Ovary (tissue), 9 donors: ENCODE results near the gene TAS2R40. TPM values are rescaled to one million over a fixed set of nuclear protein-coding genes. Genes with fewer than 3 reads are reported as not detected.

Source experiments
- DNase-seq, 5 donors: peaks; one replicate each; pipeline ENCODE4 v3.0.0-alpha.2; 2019 to 2020
- H3K27ac ChIP-seq, 2 donors: fragments of 200-600 bp; one replicate each; pipeline versions ENCODE4 v1.5.1 to v1.8.0; 2019 to 2022
- H3K27me3 ChIP-seq: fragments of 200-600 bp; one replicate; pipeline ENCODE4 v1.8.0; 2022
- H3K36me3 ChIP-seq: fragments of 200-600 bp; sonication (generic); one replicate; pipeline ENCODE4 v1.5.1; 2019
- H3K4me1 ChIP-seq: one replicate; pipeline ENCODE4 v1.8.1; 2013; ENCODE audit warnings: mild to moderate bottlenecking, moderate library complexity; ENCODE audit not compliant: insufficient read depth
- H3K4me3 ChIP-seq: fragments of 200-600 bp; sonication (generic); one replicate; pipeline ENCODE4 v1.5.1; 2017
- H3K9me3 ChIP-seq, 2 donors: fragments of 200-600 bp in 1 of 2; sonication (generic) in 1 of 2; one replicate each; pipeline versions ENCODE4 v1.5.1 to v1.8.1; 2013 to 2019; ENCODE audit warnings: mild to moderate bottlenecking in 1 of 2, moderate library complexity in 1 of 2
- CTCF ChIP-seq, 3 donors: fragments of 450-650 bp in 2 of 3; fragments of 200-600 bp in 1 of 3; IDR thresholded peaks; one replicate each; pipeline versions ENCODE4 v1.5.1 to v1.8.0; 2016 to 2022; ENCODE audit warnings: antibody characterized with exemption in 3 of 3, mild to moderate bottlenecking in 1 of 3
- EP300 ChIP-seq: sonication (generic); formaldehyde crosslinking; IDR thresholded peaks from one replicate; pipeline ENCODE4 v1.6.1; 2017; ENCODE audit warnings: antibody characterized with exemption
- POLR2A ChIP-seq: fragments of 450-650 bp; IDR thresholded peaks from one replicate; pipeline ENCODE4 v1.6.1; 2017; ENCODE audit warnings: antibody characterized with exemption, mild to moderate bottlenecking, moderate library complexity
- WGBS, 3 donors: extraction: QIAGEN DNeasy Blood & Tissue Kit in 1 of 3; methylation state at CpG; one replicate each; pipeline versions ENCODE4 v1.1.5 to v1.1.7; 2013 to 2017; 5-methylcytosine and 5-hydroxymethylcytosine counted together
- intact Hi-C, 4 donors: fragments of 100-400 bp; cut with DNase I; formaldehyde crosslinking; loops; one replicate each; pipeline versions ENCODE4 v1.11.0 to v1.15.1; 2022 to 2023
- polyA plus RNA-seq, 2 donors: library from polyadenylated mRNA; stranded (reverse); fragments of 200-250 nt in 1 of 2; fragments of 350-450 nt in 1 of 2; fragmentation: Illumina TruSeq in 1 of 2; extraction: RNeasy Lipid Tissue Mini Kit (QIAGEN cat#74804) in 1 of 2; gene quantifications; one replicate each; pipeline ENCODE4 v1.2.3, GENCODE V29; 2013 to 2014
- total RNA-seq, 7 donors: library from RNA; depleted of rRNA in 2 of 7; stranded (reverse); fragments of >200 nt in 2 of 7; fragmentation: NEBNext Ultra II Directional in 3 of 7; extraction: Animal tissue kit (Norgen Biotek cat#: 25700) in 3 of 7; gene quantifications; one replicate each; pipeline versions ENCODE4 v1.1.0 to v1.2.4, GENCODE V29; 2016 to 2023
- donor health status: DM: no; HTN: no; CAD: no; lungs with moderate emphysema.
- donor health status: DM: no; HTN: no; CAD: no.
- donor health status: Bipolar disorder and iron deficiency.
- donor health status: DM: yes; HTN: yes; CAD: no.
- donor health status: DM: no; HTN: no; CAD: no.
- donor health status: DM: yes; HTN: yes; CAD: no.

The TAS2R40 gene
- total and polyA plus RNA-seq, 9 donors, result not detected

GRCh38 chr7:143239813-143240212, 18.0 kb downstream of the TAS2R40 start:
- intact Hi-C loops, result loop anchor here (5.0 to 10.0 kb wide), 2 partner anchors 65 to 177 kb away; no protein-coding TSS in a partner anchor
- Histone ChIP-seq H3K9me3 (no peaks in the 10 kb centered on the region), H3K27me3 (no peaks in the 10 kb centered on the region), H3K27ac (no peak overlapping the region), H3K4me1 (peaks cover 1% of the 10 kb centered on the region), H3K36me3 (no peaks in the 10 kb centered on the region), H3K4me3 (no peak overlapping the region)
- TF ChIP-seq EP300 (no peak), POLR2A (no peak), CTCF (IDR thresholded peaks at IDR 0.05) (no peak)
- DNase-seq, result no peak

GRCh38 chr7:143240291-143241168, 18.7 kb downstream of the TAS2R40 start:
- Histone ChIP-seq H3K27ac (no peak overlapping the region), H3K4me1 (peaks cover 1% of the 10 kb centered on the region), H3K9me3 (no peaks in the 10 kb centered on the region), H3K27me3 (no peaks in the 10 kb centered on the region), H3K36me3 (no peaks in the 10 kb centered on the region), H3K4me3 (no peak overlapping the region)
- intact Hi-C loops, result loop anchor here (5.0 to 10.0 kb wide), 2 partner anchors 64 to 177 kb away; no protein-coding TSS in a partner anchor
- 7 to 16% (median 10%) methylated on average over 9 of the region's 9 CpGs for WGBS, 3 donors
- TF ChIP-seq CTCF (IDR thresholded peaks at IDR 0.05), result peak; percentile 61 to 76 (median 73)
- TF ChIP-seq EP300, result no peak
- DNase-seq, result peak; percentile 37 to 73 (median 61)

- no peak overlapping the region for H3K27ac ChIP-seq
- TF ChIP-seq EP300 (no peak), CTCF (IDR thresholded peaks at IDR 0.05) (no peak), POLR2A (no peak)
- H3K9me3 ChIP-seq, result no peaks in the 10 kb centered on the region
- no peak for DNase-seq
- 83 to 84% (median 83%) methylated on average over 11 of the region's 11 CpGs for WGBS, 3 donors
- no peaks in the 10 kb centered on the region for H3K27me3 ChIP-seq
- no peaks in the 10 kb centered on the region for H3K36me3 ChIP-seq
- peaks cover 1% of the 10 kb centered on the region for H3K4me1 ChIP-seq
- H3K4me3 ChIP-seq, result no peak overlapping the region
- intact Hi-C loops, result loop anchor here (5.0 to 10.0 kb wide), 2 partner anchors 62 to 175 kb away; no protein-coding TSS in a partner anchor
Measured at GRCh38 chr7:143242306-143242705, 20.5 kb downstream of the TAS2R40 start.

GRCh38 chr7:143243111-143243510, 21.3 kb downstream of the TAS2R40 start:
- H3K4me1 ChIP-seq, result peaks cover 1% of the 10 kb centered on the region
- DNase-seq, result no peak
- H3K36me3 ChIP-seq, result no peaks in the 10 kb centered on the region
- no peak for TF ChIP-seq POLR2A
- no peak for TF ChIP-seq EP300
- no peak for TF ChIP-seq CTCF (IDR thresholded peaks at IDR 0.05)
- no peak overlapping the region for H3K4me3 ChIP-seq
- 50 to 68% (median 57%) methylated on average over 7 of the region's 7 CpGs for WGBS, 3 donors
- intact Hi-C loops, result loop anchor here (5.0 to 10.0 kb wide), 2 partner anchors 62 to 174 kb away; no protein-coding TSS in a partner anchor
- H3K9me3 ChIP-seq, result no peaks in the 10 kb centered on the region
- no peaks in the 10 kb centered on the region for H3K27me3 ChIP-seq
- no peak overlapping the region for H3K27ac ChIP-seq
